Fibroblast of villous mesenchyme (primary cell): Measurements from ENCODE around the gene PHF21B. TPM values are rescaled to one million over a fixed set of nuclear protein-coding genes. Genes with fewer than 3 reads are reported as not detected.

Experiments used
- DNase-seq: peaks from one replicate; pipeline ENCODE4 v3.0.0-alpha.2; 2010; ENCODE audit warnings: low read depth
- H3K4me3 ChIP-seq: 2 replicates; pipeline ENCODE4 v1.5.1; 2011; ENCODE audit warnings: low read depth, mild to moderate bottlenecking, low read length
- total RNA-seq: library from RNA; depleted of rRNA; stranded (reverse); fragments of >200 nt; gene quantifications from 2 replicates; pipeline ENCODE4 v1.2.3, GENCODE V29; 2012
- TF ChIP-seq, protein P1 (sequence below): IDR thresholded peaks from 2 replicates; pipeline ENCODE4 v1.5.1; 2012; ENCODE audit warnings: low read depth, mild to moderate bottlenecking, low read length; ENCODE audit not compliant: insufficient read depth

Gene PHF21B
- total RNA-seq, 1 donor, result not detected

DNA sequence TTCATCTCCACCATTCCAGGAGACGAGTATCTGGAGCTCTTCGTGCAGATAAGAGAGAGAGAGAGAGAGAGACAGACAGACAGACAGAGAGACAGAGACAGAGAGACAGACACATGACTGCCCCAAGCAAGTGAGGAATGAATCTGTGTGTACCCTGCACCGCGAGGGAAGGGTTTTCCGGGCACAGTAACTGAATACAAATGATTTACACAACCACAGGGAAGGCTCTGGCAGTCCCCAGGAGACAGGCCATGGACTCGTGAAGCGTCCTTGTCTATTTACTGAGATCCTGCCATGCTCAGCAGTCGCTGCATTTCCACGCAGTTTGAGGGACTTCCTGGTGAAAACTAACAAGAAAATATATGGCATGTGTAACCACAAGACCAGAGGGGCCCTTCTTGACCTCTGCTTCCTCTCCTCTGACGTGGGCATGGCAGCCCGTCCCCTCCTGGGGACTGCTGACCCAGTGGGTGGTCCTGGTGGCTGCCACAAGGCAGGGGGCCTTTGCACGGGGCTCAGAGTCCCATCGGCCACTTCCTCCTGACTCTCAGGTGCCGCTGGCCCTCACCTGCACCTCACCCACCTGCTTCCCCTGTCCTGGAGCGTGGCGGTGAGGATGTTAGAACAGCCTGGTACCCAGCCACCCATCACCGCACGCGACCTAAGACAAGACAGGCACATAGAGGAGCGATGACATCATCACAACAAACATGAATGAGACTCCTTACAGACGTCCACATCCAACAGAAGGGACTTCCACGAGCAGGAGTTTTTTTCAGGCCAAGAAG is 75.9 kb downstream of the PHF21B start:
- no peak overlapping the region for H3K4me3 ChIP-seq
- TF ChIP-seq, protein P1, sequence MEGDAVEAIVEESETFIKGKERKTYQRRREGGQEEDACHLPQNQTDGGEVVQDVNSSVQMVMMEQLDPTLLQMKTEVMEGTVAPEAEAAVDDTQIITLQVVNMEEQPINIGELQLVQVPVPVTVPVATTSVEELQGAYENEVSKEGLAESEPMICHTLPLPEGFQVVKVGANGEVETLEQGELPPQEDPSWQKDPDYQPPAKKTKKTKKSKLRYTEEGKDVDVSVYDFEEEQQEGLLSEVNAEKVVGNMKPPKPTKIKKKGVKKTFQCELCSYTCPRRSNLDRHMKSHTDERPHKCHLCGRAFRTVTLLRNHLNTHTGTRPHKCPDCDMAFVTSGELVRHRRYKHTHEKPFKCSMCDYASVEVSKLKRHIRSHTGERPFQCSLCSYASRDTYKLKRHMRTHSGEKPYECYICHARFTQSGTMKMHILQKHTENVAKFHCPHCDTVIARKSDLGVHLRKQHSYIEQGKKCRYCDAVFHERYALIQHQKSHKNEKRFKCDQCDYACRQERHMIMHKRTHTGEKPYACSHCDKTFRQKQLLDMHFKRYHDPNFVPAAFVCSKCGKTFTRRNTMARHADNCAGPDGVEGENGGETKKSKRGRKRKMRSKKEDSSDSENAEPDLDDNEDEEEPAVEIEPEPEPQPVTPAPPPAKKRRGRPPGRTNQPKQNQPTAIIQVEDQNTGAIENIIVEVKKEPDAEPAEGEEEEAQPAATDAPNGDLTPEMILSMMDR, result no peak
- DNase-seq, result no peak

DNA sequence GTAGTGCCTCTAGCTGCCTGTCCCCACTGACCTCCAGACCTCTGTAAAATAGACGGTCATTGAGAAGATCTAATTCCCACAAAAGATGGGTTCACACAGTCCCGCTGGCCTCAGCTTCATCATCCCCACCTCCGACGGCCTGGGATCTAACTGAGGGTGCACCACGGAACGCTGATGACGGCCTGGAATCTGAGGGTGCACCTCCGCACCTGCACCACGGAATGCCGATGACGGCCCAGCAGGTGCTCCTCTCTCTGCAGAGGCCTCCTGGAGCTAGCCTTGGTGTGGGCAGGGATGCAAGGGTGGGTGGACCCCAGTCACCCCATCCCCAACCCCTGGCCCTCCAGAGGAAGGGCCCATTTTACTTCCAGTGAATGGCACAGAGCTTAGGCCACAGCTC is 77.3 kb downstream of the PHF21B start:
- TF ChIP-seq, protein P1, result no peak
- no peak for DNase-seq
- H3K4me3 ChIP-seq, result no peak overlapping the region

DNA sequence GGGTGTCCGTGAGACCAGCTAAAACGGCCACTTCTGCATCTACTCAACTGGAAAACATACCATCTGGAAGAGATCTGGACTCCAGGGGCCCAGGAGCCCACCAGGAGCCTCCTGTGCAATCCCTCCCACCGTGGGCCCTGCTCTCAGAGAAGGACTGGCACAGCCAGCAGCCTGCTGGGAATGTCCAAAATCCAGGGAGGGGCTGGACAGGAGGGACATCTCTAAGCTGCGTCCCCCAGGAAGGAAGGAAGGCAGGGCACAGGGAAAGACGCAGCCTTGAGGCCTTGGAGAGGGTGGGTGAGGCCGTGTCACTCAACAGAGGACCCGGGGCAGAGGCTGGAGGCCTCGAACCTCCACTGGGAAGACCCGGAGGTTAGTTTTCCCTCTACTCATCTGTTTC is 78.0 kb downstream of the PHF21B start:
- no peak for DNase-seq
- TF ChIP-seq, protein P1, result no peak
- H3K4me3 ChIP-seq, result no peak overlapping the region

DNA sequence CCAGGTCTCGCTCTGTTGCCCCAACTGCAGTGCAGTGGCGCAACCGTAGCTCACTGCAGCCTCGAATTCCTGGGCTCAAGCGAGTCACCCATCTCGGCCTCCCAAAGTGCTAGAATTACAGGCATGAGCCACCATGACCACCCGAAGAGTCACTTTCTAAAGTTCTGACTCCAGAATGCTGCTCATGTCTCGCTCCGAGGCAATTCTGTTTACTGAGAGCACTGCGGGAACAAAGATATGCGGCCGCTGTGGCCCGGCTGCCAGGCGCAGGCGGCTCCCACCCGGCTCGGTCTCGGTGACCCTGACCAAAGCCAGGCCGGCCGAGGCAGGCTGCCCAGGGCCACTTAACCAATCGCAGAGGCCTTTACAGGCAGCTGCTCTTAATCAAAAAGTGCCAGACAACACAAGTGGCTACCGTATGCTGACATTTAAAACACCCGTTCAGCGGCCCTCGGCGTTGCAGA is 78.7 kb downstream of the PHF21B start:
- TF ChIP-seq, protein P1, result no peak
- DNase-seq, result peak; percentile 23
- no peak overlapping the region for H3K4me3 ChIP-seq

DNA sequence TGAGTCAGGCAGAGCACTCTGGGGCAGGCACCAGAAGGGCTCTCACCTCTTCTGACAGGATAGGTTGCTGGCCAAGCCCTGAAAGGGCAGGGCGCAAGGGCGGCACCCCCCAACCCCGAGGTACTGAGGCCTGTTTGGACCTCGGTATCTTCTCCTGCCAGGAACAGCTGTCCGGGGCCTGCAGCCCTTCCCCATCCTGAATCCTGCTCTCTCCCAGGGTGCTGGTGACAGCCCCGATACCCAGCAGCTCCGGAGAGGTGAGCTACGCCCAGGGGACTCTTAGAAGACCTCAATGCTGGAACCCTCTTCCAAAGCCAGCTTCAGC is 79.1 kb downstream of the PHF21B start:
- no peak for DNase-seq
- TF ChIP-seq, protein P1, result no peak
- no peak overlapping the region for H3K4me3 ChIP-seq

DNA sequence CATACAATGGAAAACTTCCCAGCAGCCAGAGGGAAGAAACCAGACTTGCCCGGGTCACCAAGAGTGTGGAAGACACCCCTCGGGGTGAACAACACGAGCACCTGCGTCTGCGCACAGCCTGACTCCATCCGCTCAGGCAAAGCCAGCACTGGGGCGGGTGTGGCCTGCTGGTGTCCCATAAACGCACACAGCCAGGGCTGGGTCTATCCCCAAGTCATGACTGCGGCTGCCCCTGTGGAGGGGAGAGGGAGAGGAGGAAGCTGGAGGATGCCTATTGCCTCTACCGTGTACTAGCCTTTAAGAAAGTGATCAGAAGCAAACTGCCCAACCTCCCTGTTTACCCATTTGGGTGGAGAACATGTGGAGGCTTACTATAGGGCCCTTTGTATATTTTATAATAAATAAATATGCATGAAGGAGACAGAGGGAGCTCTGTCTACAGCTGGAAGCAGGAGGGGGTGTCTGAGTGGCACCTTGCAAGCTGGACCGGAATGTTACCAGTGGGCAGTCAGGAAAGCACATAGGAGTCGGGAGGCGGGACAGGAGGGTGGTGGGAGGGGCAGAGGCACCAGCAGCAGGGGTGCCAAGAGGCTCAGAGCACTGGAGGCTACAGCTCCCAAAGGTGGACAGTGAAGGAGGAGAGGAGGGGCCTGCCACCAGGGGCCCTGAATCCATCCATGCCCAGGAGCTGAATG is 79.6 kb downstream of the PHF21B start:
- TF ChIP-seq, protein P1, result no peak
- no peak for DNase-seq
- no peak overlapping the region for H3K4me3 ChIP-seq
